Middle frontal gyrus (tissue), 1 donor: ENCODE data around the gene TPSB2.
"Not testable (repeated sequence)": the region's sequence is repeated elsewhere in the genome, so short reads cannot be mapped to it uniquely, and the experiment has no call there.

Experiments used
- DNase-seq: peaks from one replicate; pipeline ENCODE4 v3.0.0-alpha.2; 2015; ENCODE audit warnings: low spot score; ENCODE audit errors: extremely low spot score

TPSB2 gene

GRCh38 chr16:1241081-1241480, 11.1 kb upstream of the TPSB2 start:
- DNase-seq: not testable (repeated sequence)

GRCh38 chr16:1240436-1240835, 10.5 kb upstream of the TPSB2 start, which contains the start of gene TPSAB1:
Gene TPSAB1 (plus strand): TSS chr16:1240705. CDS start chr16:1240939, 234 bp downstream.
- not testable (repeated sequence) for DNase-seq

GRCh38 chr16:1239575-1239974, 9.6 kb upstream of the TPSB2 start:
- DNase-seq: not testable (repeated sequence)

- DNase-seq: not testable (repeated sequence)
Observed at GRCh38 chr16:1238909-1239308, 8.9 kb upstream of the TPSB2 start.

GRCh38 chr16:1237990-1238389, 8.0 kb upstream of the TPSB2 start:
- DNase-seq: no peak

GRCh38 chr16:1236659-1237058, 6.7 kb upstream of the TPSB2 start:
- DNase-seq: not testable (repeated sequence)

- not testable (repeated sequence) for DNase-seq
Observed at GRCh38 chr16:1232049-1232748, 2.2 kb upstream of the TPSB2 start.

- DNase-seq: not testable (repeated sequence)
Observed at GRCh38 chr16:1231301-1231700, 1.3 kb upstream of the TPSB2 start.

GRCh38 chr16:1230471-1231212, 658 bp upstream of the TPSB2 start:
- DNase-seq: not testable (repeated sequence)

GRCh38 chr16:1229476-1229875, 508 bp downstream of the TPSB2 start:
- not testable (repeated sequence) for DNase-seq

GRCh38 chr16:1228227-1228626, 1.8 kb downstream of the TPSB2 start:
- not testable (repeated sequence) for DNase-seq

- DNase-seq: not testable (repeated sequence)
Observed at GRCh38 chr16:1226692-1227091, 3.3 kb downstream of the TPSB2 start.

GRCh38 chr16:1225728-1226311, 4.2 kb downstream of the TPSB2 start:
- not testable (repeated sequence) for DNase-seq

- DNase-seq: no peak
Observed at GRCh38 chr16:1225051-1225451, 4.9 kb downstream of the TPSB2 start, which contains the start of gene TPSG1. Gene TPSG1 (minus strand): TSS chr16:1225268. CDS start chr16:1225252, 16 bp downstream.

- no peak for DNase-seq
Observed at GRCh38 chr16:1224558-1224957, 5.4 kb downstream of the TPSB2 start.

- DNase-seq: no peak
Observed at GRCh38 chr16:1223355-1224214, 6.4 kb downstream of the TPSB2 start.

GRCh38 chr16:1222553-1223354, 7.2 kb downstream of the TPSB2 start:
- DNase-seq: no peak

- no peak for DNase-seq
Observed at GRCh38 chr16:1221628-1222552, 8.1 kb downstream of the TPSB2 start.
